Measurements from ENCODE around the gene BBS10. TPM values are rescaled to one million over a fixed set of nuclear protein-coding genes. Genes with fewer than 3 reads are reported as not detected.

The BBS10 gene
- total and polyA plus RNA-seq, 9 of the 15 experiments (the other 6 are each of a cell fraction or from before 2014, with no cell fraction given) = 2.3 to 14.9 (median 5.9) TPM

- FAIRE-seq (no peak), ATAC-seq (no peak), DNase-seq (ENCODE audit: extremely low read depth in 1 of 4, low spot score in 3 of 4) (no peak)
- no peaks in the 10 kb centered on the region for H3K79me2 ChIP-seq (ENCODE audit: control insufficient read depth, insufficient read depth, low read length)
- intact Hi-C loops (cut with micrococcal nuclease) (no loop called here), in situ Hi-C loops (cut with MboI) (no loop called here)
- ChIA-PET CTCF (ENCODE audit: low intra/inter-chr PET ratio) (no interaction called here), POLR2A (interaction anchor here (1.7 kb wide), 1 partner anchor 10 kb away, joined by 4 read pairs; no protein-coding TSS in a partner anchor)
- no peaks in the 10 kb centered on the region for H4K20me1 ChIP-seq (replicated peaks; ENCODE audit: control insufficient read depth, insufficient read depth, low read length)
- no peak overlapping the region for H3K4me3 ChIP-seq
- H3K4me1 ChIP-seq (replicated peaks in 1 of 2; ENCODE audit: control insufficient read depth in 2 of 2, insufficient read depth in 2 of 2, low read length in 2 of 2) = peaks cover 0 to 9% of the 10 kb centered on the region in 2 experiments; a peak in 1 of 5 replicates
- no peak overlapping the region for H2AFZ ChIP-seq (ENCODE audit: low read depth, low read length)
- H3K36me3 ChIP-seq (ENCODE audit: control insufficient read depth, insufficient read depth, low read length) = no peaks in the 10 kb centered on the region
- BruUV-seq (replicated peaks) = no TSS peak
- H3K9me1 ChIP-seq (ENCODE audit: control insufficient read depth, insufficient read depth, low read length) = no peaks in the 10 kb centered on the region
- H3K4me2 ChIP-seq (ENCODE audit: insufficient read depth, low read length) = no peak overlapping the region
- WGBS (ENCODE audit: insufficient coverage, low coverage, missing lambda C conversion rate) = 18% methylated on average over 5 of the region's 5 CpGs
- no peaks in the 10 kb centered on the region for H3K9me3 ChIP-seq (replicated peaks; ENCODE audit: control insufficient read depth, insufficient read depth, low read depth, low read length)
- H3K27ac ChIP-seq (ENCODE audit: extremely low read depth, low read depth, low read length) = no peak overlapping the region
- H3K27me3 ChIP-seq (ENCODE audit: control insufficient read depth in 2 of 2, insufficient read depth in 2 of 2, low read length in 2 of 2) = no peaks in the 10 kb centered on the region
- no peak overlapping the region for H3K9ac ChIP-seq (ENCODE audit: insufficient read depth in 1 of 2, low read depth in 2 of 2, low read length in 2 of 2)
- TF ChIP-seq AFF1 (IDR thresholded peaks at IDR 0.05; ENCODE audit: low read depth in 1 of 2, partially characterized antibody in 2 of 2) = no peak
- TF ChIP-seq ZNF699 (CRISPR knock-in tag; IDR thresholded peaks at IDR 0.05; ENCODE audit: insufficient replicate concordance) = no peak
- TF ChIP-seq DEAF1 (CRISPR knock-in tag; IDR thresholded peaks at IDR 0.05) = no peak
- TF ChIP-seq CC2D1A (IDR thresholded peaks at IDR 0.05) = no peak
- no peak for TF ChIP-seq HMBOX1 (IDR thresholded peaks at IDR 0.05)
- TF ChIP-seq SMARCC2 (IDR thresholded peaks at IDR 0.05; ENCODE audit: low read depth) = no peak
- no peak for TF ChIP-seq ELK1 (CRISPR knock-in tag; IDR thresholded peaks at IDR 0.05)
- TF ChIP-seq ZNF639 (CRISPR knock-in tag; conservative IDR thresholded peaks at IDR 0.05 in 1 of 2, IDR thresholded peaks at IDR 0.05 in 1 of 2) = no peak
- TF ChIP-seq TAF15 (IDR thresholded peaks at IDR 0.05; ENCODE audit: low read depth, low read length) = no peak
- no peak for TF ChIP-seq FOXJ3 (CRISPR knock-in tag; IDR thresholded peaks at IDR 0.05)
- no peak for TF ChIP-seq SNRNP70 (optimal IDR thresholded peaks at IDR 0.05; ENCODE audit: low read depth, low read length)
Measured at GRCh38 chr12:76299536-76300296, 48.5 kb downstream of the BBS10 start.
